ENCODE results near the gene BRWD1. TPM values are rescaled to one million over a fixed set of nuclear protein-coding genes. Genes with fewer than 3 reads are reported as not detected.

BRWD1 gene
- polyA plus RNA-seq, 1 donor from 2014 or later, result 38.9 TPM

- Mint-ChIP-seq H3K36me3 (peaks cover 8% of the 10 kb centered on the region), H3K4me3 (no peak overlapping the region), H3K4me1 (peaks cover 6 to 12% (median 12%) of the 10 kb centered on the region in 3 donors), H3K27me3 (no peaks in the 10 kb centered on the region), H3K9me3 (no peaks in the 10 kb centered on the region), H3K27ac (no peak overlapping the region)
These were observed 28.0 kb upstream of the BRWD1 start for GRCh38 chr21:39341249-39341923.

GRCh38 chr21:39340687-39341086 lies 27.3 kb upstream of the BRWD1 start:
- Mint-ChIP-seq H3K9me3 (no peaks in the 10 kb centered on the region), H3K4me3 (no peak overlapping the region), H3K4me1 (peaks cover 3 to 7% (median 6%) of the 10 kb centered on the region in 3 donors), H3K27me3 (no peaks in the 10 kb centered on the region), H3K27ac (peak overlapping the region in 1 of 3 donors; percentile 37), H3K36me3 (peaks cover 8% of the 10 kb centered on the region)

DNA sequence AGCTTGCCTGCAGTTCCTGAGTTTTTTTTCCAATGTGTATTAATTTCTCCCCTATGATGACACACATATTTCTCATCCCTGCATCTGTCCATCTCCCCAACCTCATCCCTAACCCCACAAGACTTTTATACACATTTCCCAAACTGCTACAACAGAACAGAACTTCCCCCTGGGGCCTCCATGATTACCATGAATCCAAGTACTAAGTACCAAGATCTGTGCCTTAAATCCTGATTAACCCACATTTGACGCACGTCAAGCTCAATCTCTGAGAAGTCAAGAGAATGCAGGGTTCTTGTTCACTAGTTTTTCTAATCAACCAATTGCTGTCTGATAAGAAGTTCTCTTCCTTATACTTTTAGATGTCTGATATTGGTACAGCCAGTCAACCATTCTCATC lies 25.8 kb upstream of the BRWD1 start:
- H3K27me3 Mint-ChIP-seq, result no peaks in the 10 kb centered on the region
- no peaks in the 10 kb centered on the region for H3K4me1 Mint-ChIP-seq
- no peak overlapping the region for H3K4me3 Mint-ChIP-seq
- H3K9me3 Mint-ChIP-seq, result no peaks in the 10 kb centered on the region
- H3K27ac Mint-ChIP-seq, result peak overlapping the region in 1 of 3 donors; percentile 51
- H3K36me3 Mint-ChIP-seq, result peaks cover 7% of the 10 kb centered on the region

DNA sequence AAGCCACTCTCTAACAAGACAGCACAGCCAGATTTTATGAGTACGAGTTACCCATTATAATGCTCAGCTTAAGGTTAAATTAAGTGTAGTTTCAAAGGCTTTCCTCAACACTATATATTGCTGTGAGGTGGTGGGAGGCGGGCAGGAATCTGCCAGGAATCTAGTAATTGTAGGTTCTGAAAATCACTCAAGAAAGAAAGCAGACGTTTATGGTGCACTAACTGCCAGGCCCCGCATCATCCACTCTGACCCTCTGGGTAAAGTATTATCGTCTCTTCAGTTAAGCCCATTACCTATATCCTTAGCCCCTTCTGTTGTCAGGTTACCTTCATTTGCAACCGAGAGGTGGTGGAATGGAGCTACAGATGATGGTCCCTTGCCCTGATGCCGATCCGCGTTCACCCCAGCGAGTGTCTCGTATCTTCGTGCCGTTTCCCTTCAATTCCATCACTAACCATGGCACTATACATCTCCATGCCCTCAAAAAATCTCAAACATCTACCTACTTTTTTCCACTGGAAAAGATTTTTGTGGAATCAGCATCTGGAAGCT lies 23.1 kb upstream of the BRWD1 start:
- Mint-ChIP-seq H3K4me3 (no peak overlapping the region), H3K9me3 (no peaks in the 10 kb centered on the region), H3K36me3 (peaks cover 5% of the 10 kb centered on the region), H3K27me3 (peaks cover 2% of the 10 kb centered on the region), H3K27ac (peak overlapping the region in 1 of 3 donors; percentile 39), H3K4me1 (peaks cover 0 to 3% (median 0%) of the 10 kb centered on the region in 3 donors)

DNA sequence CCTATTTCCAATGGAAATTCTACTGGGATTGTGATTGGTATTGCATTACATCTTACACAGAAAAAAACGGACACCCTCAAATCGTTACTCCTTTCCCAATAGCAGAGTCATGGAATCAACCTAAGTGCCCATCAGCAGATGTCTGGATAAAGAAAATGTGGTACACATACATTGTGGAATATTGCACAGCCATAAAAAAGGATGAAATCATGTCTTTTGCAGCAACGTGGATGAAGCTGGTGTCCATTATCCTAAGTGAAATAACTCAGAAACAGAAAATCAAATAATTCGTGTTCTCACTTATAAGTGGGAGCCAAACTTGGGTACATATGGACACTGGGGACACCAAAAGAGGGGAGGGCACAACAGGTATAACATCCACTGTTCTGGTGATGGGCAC lies 21.2 kb upstream of the BRWD1 start:
- no peak overlapping the region for H3K4me3 Mint-ChIP-seq
- H3K27me3 Mint-ChIP-seq, result peaks cover 2% of the 10 kb centered on the region

GRCh38 chr21:39332175-39332574 lies 18.7 kb upstream of the BRWD1 start:
- Mint-ChIP-seq H3K27ac (no peak overlapping the region), H3K9me3 (no peaks in the 10 kb centered on the region), H3K4me1 (peaks cover 5 to 7% (median 5%) of the 10 kb centered on the region in 3 donors), H3K27me3 (peaks cover 2% of the 10 kb centered on the region), H3K4me3 (no peak overlapping the region), H3K36me3 (peaks cover 1% of the 10 kb centered on the region)

More for the DNA sequence above, 21.2 kb upstream of the BRWD1 start:
- Mint-ChIP-seq H3K27ac (no peak overlapping the region), H3K9me3 (no peaks in the 10 kb centered on the region), H3K4me1 (peaks cover 1 to 5% (median 3%) of the 10 kb centered on the region in 3 donors), H3K36me3 (no peaks in the 10 kb centered on the region)

DNA sequence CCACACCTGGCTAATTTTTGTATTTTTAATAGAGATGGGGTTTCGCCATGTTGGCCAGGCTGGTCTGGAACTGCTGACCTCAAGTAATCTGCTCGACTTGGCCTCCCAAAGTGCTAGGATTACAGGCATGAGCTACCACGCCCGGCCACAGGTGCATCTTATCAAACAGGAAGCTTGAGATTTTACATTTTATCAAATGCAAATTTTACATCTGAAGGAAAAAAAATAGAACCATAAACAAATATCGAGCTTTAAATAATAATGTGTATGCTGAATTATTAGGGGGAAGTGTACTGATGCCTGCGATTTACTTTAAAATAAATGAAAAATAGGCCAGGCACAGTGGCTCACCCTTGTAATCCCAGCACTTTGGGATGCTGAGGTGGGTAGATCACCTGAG lies 16.6 kb upstream of the BRWD1 start:
- H3K4me3 Mint-ChIP-seq, result peak overlapping the region in 1 of 4 donors; percentile 33
- peaks cover 2% of the 10 kb centered on the region for H3K27me3 Mint-ChIP-seq
- H3K4me1 Mint-ChIP-seq, result peaks cover 5 to 7% (median 5%) of the 10 kb centered on the region in 3 donors
- peaks cover 0 to 1% (median 0%) of the 10 kb centered on the region in 3 donors for H3K9me3 Mint-ChIP-seq
- no peak overlapping the region for H3K27ac Mint-ChIP-seq
- H3K36me3 Mint-ChIP-seq, result peaks cover 3% of the 10 kb centered on the region

DNA sequence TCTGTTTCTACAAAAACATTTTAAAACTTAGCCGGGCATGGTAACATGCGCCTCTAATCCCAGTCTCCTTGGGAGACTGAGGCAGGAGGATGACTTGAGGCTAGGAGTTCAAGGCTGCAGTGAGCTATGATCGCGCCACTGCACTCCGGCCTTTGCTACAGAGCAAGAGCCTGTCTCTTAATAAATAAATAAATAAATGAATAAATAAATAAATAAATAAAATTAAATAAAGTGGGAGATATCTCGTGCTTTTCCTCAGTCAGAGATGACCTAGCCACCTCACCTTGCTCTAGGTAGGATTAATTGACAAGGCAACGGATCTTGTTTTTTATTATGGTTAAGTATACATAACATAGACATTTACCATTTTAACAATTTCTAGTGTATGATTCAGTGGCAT lies 14.3 kb upstream of the BRWD1 start:
- H3K27ac Mint-ChIP-seq, result no peak overlapping the region
- peaks cover 0 to 1% (median 0%) of the 10 kb centered on the region in 3 donors for H3K9me3 Mint-ChIP-seq
- no peaks in the 10 kb centered on the region for H3K27me3 Mint-ChIP-seq
- no peak overlapping the region for H3K4me3 Mint-ChIP-seq
- H3K4me1 Mint-ChIP-seq, result peaks cover 5 to 7% (median 7%) of the 10 kb centered on the region in 3 donors
- peaks cover 5% of the 10 kb centered on the region for H3K36me3 Mint-ChIP-seq

DNA sequence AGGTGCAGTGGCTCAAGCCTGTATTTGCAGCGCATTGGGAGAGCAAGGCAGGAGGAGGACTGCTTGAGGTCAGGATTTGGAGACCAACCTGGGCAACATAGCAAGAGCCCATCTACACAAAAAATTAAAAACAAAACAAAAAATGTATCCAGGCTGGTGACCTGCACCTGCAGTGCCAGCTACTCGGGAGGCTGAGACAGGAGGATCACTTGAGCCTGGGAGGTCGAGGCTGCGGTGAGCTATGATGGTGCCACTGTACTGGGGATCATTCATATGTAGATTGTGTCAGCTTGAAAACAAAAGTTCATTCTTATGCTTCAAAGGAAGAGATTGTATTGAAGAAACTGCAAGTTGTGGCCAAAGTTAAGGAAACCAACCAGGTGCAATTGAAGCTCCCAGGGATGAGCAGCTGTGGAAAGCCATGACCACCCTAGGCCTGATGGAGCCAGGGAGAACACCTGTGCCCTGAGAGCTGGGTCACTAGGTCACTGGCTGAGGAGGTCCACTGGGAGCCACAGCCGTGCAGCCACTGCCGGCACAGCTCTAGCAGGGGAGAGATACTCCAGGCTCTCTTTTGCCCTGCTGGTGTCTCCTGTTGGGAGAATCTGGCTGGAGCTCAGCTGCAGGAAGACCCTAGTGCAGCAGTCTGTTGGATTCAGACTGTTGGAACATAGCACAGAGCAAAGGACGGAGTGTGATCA lies 13.3 kb upstream of the BRWD1 start:
- Mint-ChIP-seq H3K9me3 (peaks cover 0 to 1% (median 0%) of the 10 kb centered on the region in 3 donors), H3K36me3 (peaks cover 5% of the 10 kb centered on the region), H3K27me3 (no peaks in the 10 kb centered on the region), H3K4me1 (peaks cover 5 to 7% (median 6%) of the 10 kb centered on the region in 3 donors), H3K4me3 (no peak overlapping the region), H3K27ac (no peak overlapping the region)

- Mint-ChIP-seq H3K4me1 (peaks cover 4 to 8% (median 5%) of the 10 kb centered on the region in 3 donors), H3K27ac (no peak overlapping the region), H3K9me3 (peaks cover 0 to 1% (median 0%) of the 10 kb centered on the region in 3 donors), H3K36me3 (peaks cover 5% of the 10 kb centered on the region), H3K4me3 (no peak overlapping the region), H3K27me3 (no peaks in the 10 kb centered on the region)
These were observed 12.0 kb upstream of the BRWD1 start for GRCh38 chr21:39325458-39325857.

DNA sequence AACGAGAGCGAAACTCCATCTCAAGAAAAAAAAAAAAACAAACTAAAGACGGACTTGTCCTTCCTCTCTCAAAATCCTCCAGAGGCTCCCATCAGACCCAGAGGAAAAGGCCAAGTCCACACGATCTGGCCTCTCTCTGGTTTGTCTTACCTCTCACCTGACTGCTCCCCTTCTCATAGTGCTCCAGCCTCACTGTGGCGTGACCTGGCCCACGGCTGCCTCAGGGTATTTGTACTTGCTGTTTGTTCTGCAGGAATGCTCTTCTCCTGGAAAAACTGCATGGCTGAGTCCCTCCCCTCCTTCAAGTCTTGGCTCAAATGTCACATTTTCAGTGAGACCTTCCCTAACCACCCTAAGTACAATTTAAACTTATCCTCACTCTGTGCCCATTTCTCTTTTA lies 8.0 kb upstream of the BRWD1 start:
- no peaks in the 10 kb centered on the region for H3K27me3 Mint-ChIP-seq
- peak overlapping the region in 1 of 3 donors; percentile 3 for H3K27ac Mint-ChIP-seq
- H3K4me3 Mint-ChIP-seq, result no peak overlapping the region
- H3K4me1 Mint-ChIP-seq, result peaks cover 20 to 29% (median 20%) of the 10 kb centered on the region in 3 donors
- H3K9me3 Mint-ChIP-seq, result no peaks in the 10 kb centered on the region
- H3K36me3 Mint-ChIP-seq, result peaks cover 2% of the 10 kb centered on the region

DNA sequence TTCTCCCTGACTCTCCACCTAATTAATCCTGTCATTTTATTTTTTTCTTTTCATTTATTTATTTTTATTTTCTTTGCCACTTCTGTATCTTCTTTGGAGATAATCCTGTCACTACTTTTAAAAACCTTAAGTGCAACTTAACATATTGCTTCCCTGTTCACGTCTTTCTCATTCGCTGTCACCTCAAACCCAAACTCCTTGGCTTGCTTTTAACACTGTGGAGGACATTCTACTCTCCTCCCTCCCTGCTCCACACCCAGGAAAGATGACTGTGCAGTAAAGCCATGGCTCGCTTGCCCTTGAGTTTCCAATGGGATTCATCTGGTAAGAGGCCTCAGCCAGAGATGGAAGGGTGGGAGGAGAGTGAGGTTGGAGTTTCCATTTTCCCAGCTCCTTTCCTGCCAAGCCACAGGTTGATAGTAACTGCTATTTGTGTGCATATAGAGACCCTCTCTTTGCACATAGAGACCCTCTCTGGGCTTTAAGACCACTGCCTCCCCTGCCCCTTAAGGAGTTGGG lies 6.4 kb upstream of the BRWD1 start:
- Mint-ChIP-seq H3K27me3 (no peaks in the 10 kb centered on the region), H3K27ac (no peak overlapping the region), H3K9me3 (no peaks in the 10 kb centered on the region), H3K4me3 (peak overlapping the region in 1 of 4 donors; percentile 81), H3K4me1 (peaks cover 29 to 38% (median 30%) of the 10 kb centered on the region in 3 donors), H3K36me3 (peaks cover 1% of the 10 kb centered on the region)

- Mint-ChIP-seq H3K4me1 (peaks cover 32 to 42% (median 34%) of the 10 kb centered on the region in 3 donors), H3K4me3 (no peak overlapping the region), H3K27me3 (no peaks in the 10 kb centered on the region), H3K27ac (no peak overlapping the region), H3K36me3 (no peaks in the 10 kb centered on the region), H3K9me3 (no peaks in the 10 kb centered on the region)
These were observed 5.9 kb upstream of the BRWD1 start for GRCh38 chr21:39319251-39319756.

- Mint-ChIP-seq H3K36me3 (no peaks in the 10 kb centered on the region), H3K27me3 (no peaks in the 10 kb centered on the region), H3K27ac (peak overlapping the region; percentile 30 to 92 (median 88)), H3K4me1 (peaks cover 34 to 44% (median 37%) of the 10 kb centered on the region in 3 donors), H3K4me3 (peak overlapping the region in 3 of 4 donors; percentile 74 to 81 (median 77)), H3K9me3 (no peaks in the 10 kb centered on the region)
These were observed 4.9 kb upstream of the BRWD1 start for GRCh38 chr21:39318091-39318959.
